Neural cell (in vitro differentiated cells): ENCODE results near the gene AGO3. TPM values are rescaled to one million over a fixed set of nuclear protein-coding genes. Genes with fewer than 3 reads are reported as not detected.

Source experiments
- H2AFZ ChIP-seq: fragments of 200-600, 300-800 bp; sonication (generic), shearing (Covaris generic); 2 replicates; pipeline ENCODE4 v1.6.0; 2014; ENCODE audit warnings: low read depth, mild to moderate bottlenecking, antibody characterized with exemption, low read length, moderate library complexity
- H3F3A ChIP-seq: fragments of 200-600 bp; shearing (Covaris generic); 2 replicates; pipeline ENCODE4 v1.6.1; 2016; ENCODE audit warnings: mild to moderate bottlenecking, moderate library complexity, mixed read lengths, antibody characterized with exemption, low read length; ENCODE audit not compliant: insufficient read depth, poor library complexity, severe bottlenecking
- H3K27ac ChIP-seq: fragments of 200-600, 300-800 bp; sonication (generic), shearing (Covaris generic); 2 replicates; pipeline ENCODE4 v1.5.1; 2014; ENCODE audit warnings: mild to moderate bottlenecking, low read length, moderate library complexity
- H3K27me3 ChIP-seq: fragments of 300-800, 200-600 bp; sonication (generic), shearing (Covaris generic); 2 replicates; pipeline ENCODE4 v1.6.0; 2014; ENCODE audit warnings: mild to moderate bottlenecking, low read depth, low read length, moderate library complexity; ENCODE audit not compliant: insufficient read depth
- H3K36me3 ChIP-seq: fragments of 300-800, 200-600 bp; sonication (generic), shearing (Covaris generic); 2 replicates; pipeline ENCODE4 v1.5.1; 2014; ENCODE audit warnings: mild to moderate bottlenecking, antibody characterized with exemption, low read length, moderate library complexity; ENCODE audit not compliant: insufficient read depth
- H3K4me2 ChIP-seq: fragments of 300-800, 200-600 bp; sonication (generic), shearing (Covaris generic); 2 replicates; pipeline ENCODE4 v1.6.0; 2014; ENCODE audit warnings: mild to moderate bottlenecking, low read length
- H3K4me3 ChIP-seq: fragments of 300-800, 200-600 bp; sonication (generic), shearing (Covaris generic); 2 replicates; pipeline ENCODE4 v1.5.1; 2014; ENCODE audit warnings: mild to moderate bottlenecking, low read length, moderate library complexity
- H3K79me2 ChIP-seq: fragments of 200-600 bp; shearing (Covaris generic); replicated peaks from 2 replicates; pipeline ENCODE4 v1.6.0; 2014; ENCODE audit warnings: mild to moderate bottlenecking, low read length, moderate library complexity; ENCODE audit not compliant: insufficient read depth
- H3K9ac ChIP-seq: fragments of 300-800, 200-600 bp; sonication (generic), shearing (Covaris generic); 2 replicates; pipeline ENCODE4 v1.6.1; 2016; ENCODE audit warnings: mild to moderate bottlenecking, low read length, mixed read lengths
- H3K9me2 ChIP-seq: fragments of 200-600 bp; shearing (Covaris generic); 2 replicates; pipeline ENCODE4 v1.6.1; 2016; ENCODE audit warnings: mild to moderate bottlenecking, low read length, mixed read lengths; ENCODE audit not compliant: insufficient read depth
- H3K9me3 ChIP-seq: fragments of 200-600, 300-800 bp; sonication (generic), shearing (Covaris generic); 2 replicates; pipeline ENCODE4 v1.6.1; 2016; ENCODE audit warnings: mild to moderate bottlenecking, mixed run types, low read length, moderate library complexity, mixed read lengths
- H4K20me1 ChIP-seq: fragments of 200-600 bp; shearing (Covaris generic); 2 replicates; pipeline ENCODE4 v1.6.1; 2016; ENCODE audit warnings: mild to moderate bottlenecking, mixed run types; ENCODE audit not compliant: insufficient read depth
- CTCF ChIP-seq: fragments of 450-650 bp; IDR thresholded peaks from 2 replicates; pipeline ENCODE4 v1.5.1; 2014; ENCODE audit warnings: antibody characterized with exemption, mild to moderate bottlenecking, moderate library complexity; ENCODE audit not compliant: poor library complexity, severe bottlenecking
- EP300 ChIP-seq: fragments of 450-650 bp; conservative IDR thresholded peaks from 2 replicates; pipeline ENCODE4 v1.6.1; 2014; ENCODE audit warnings: antibody characterized with exemption, mild to moderate bottlenecking, moderate library complexity; ENCODE audit not compliant: poor library complexity, severe bottlenecking
- EZH2 ChIP-seq: fragments of 200-600, 300-800 bp; shearing (Covaris generic), sonication (generic); IDR thresholded peaks from 2 replicates; pipeline ENCODE4 v1.6.1; 2014; ENCODE audit warnings: antibody characterized with exemption, low read length, borderline replicate concordance, mild to moderate bottlenecking; ENCODE audit not compliant: insufficient read depth, poor library complexity, severe bottlenecking
- MXI1 ChIP-seq: fragments of 450-650 bp; conservative IDR thresholded peaks from 2 replicates; pipeline ENCODE4 v1.6.1; 2014; ENCODE audit warnings: antibody characterized with exemption, mild to moderate bottlenecking; ENCODE audit not compliant: poor library complexity, severe bottlenecking
- POLR2AphosphoS5 ChIP-seq: IDR thresholded peaks from 2 replicates; pipeline ENCODE4 v1.6.1; 2012
- RAD21 ChIP-seq: fragments of 450-650 bp; conservative IDR thresholded peaks from 2 replicates; pipeline ENCODE4 v1.6.1; 2014; ENCODE audit warnings: antibody characterized with exemption, mild to moderate bottlenecking, moderate library complexity
- REST ChIP-seq: IDR thresholded peaks from 2 replicates; pipeline ENCODE4 v1.6.1; 2012; ENCODE audit warnings: borderline replicate concordance
- SMC3 ChIP-seq: fragments of 450-650 bp; conservative IDR thresholded peaks from 2 replicates; pipeline ENCODE4 v1.6.1; 2014; ENCODE audit warnings: antibody characterized with exemption, mild to moderate bottlenecking, moderate library complexity; ENCODE audit not compliant: poor library complexity
- TAF1 ChIP-seq: IDR thresholded peaks from 2 replicates; pipeline ENCODE4 v1.6.1; 2012; ENCODE audit warnings: low read depth
- polyA plus RNA-seq: library from polyadenylated mRNA; depleted of rRNA; stranded (reverse); fragments of >200 nt; gene quantifications from 2 replicates; pipeline ENCODE4 v1.2.3, GENCODE V29; 2014

The AGO3 gene
- polyA plus RNA-seq, 1 donor from 2014 or later = 9.4 TPM

- Histone ChIP-seq H3K27ac (no peak overlapping the region), H3K27me3 (no peaks in the 10 kb centered on the region), H3F3A (no peaks in the 10 kb centered on the region), H3K4me3 (no peak overlapping the region), H3K4me2 (no peak overlapping the region), H3K9ac (no peak overlapping the region), H3K9me3 (no peaks in the 10 kb centered on the region), H4K20me1 (no peaks in the 10 kb centered on the region), H2AFZ (no peak overlapping the region), H3K36me3 (no peaks in the 10 kb centered on the region), H3K9me2 (no peaks in the 10 kb centered on the region), H3K79me2 (peaks cover 16% of the 10 kb centered on the region)
- no peak for TF ChIP-seq REST
- TF ChIP-seq TAF1 = no peak
- no peak for TF ChIP-seq RAD21
- no peak for TF ChIP-seq SMC3
- no peak for TF ChIP-seq EP300
- no peak for TF ChIP-seq MXI1
- TF ChIP-seq CTCF = no peak
- no peak for TF ChIP-seq EZH2
- no peak for TF ChIP-seq POLR2AphosphoS5
Measured at GRCh38 chr1:36086529-36087232, 155.8 kb downstream of the AGO3 start.

- H3F3A ChIP-seq = no peaks in the 10 kb centered on the region
- H3K4me2 ChIP-seq = no peak overlapping the region
- H3K79me2 ChIP-seq = peaks cover 16% of the 10 kb centered on the region
- H3K9me3 ChIP-seq = no peaks in the 10 kb centered on the region
- no peak overlapping the region for H3K4me3 ChIP-seq
- H3K27ac ChIP-seq = no peak overlapping the region
- no peak overlapping the region for H3K9ac ChIP-seq
- H4K20me1 ChIP-seq = no peaks in the 10 kb centered on the region
- no peaks in the 10 kb centered on the region for H3K36me3 ChIP-seq
- H3K9me2 ChIP-seq = no peaks in the 10 kb centered on the region
- H3K27me3 ChIP-seq = no peaks in the 10 kb centered on the region
- TF ChIP-seq EZH2 = no peak
- no peak for TF ChIP-seq REST
- TF ChIP-seq MXI1 = no peak
- no peak for TF ChIP-seq SMC3
- no peak for TF ChIP-seq RAD21
- TF ChIP-seq EP300 = no peak
- no peak for TF ChIP-seq TAF1
- TF ChIP-seq POLR2AphosphoS5 = no peak
- TF ChIP-seq CTCF = no peak
- no peak overlapping the region for H2AFZ ChIP-seq
Measured at GRCh38 chr1:36087233-36088123, 156.6 kb downstream of the AGO3 start.
